Measurements from ENCODE around the gene CCDC3.

CCDC3 gene

DNA sequence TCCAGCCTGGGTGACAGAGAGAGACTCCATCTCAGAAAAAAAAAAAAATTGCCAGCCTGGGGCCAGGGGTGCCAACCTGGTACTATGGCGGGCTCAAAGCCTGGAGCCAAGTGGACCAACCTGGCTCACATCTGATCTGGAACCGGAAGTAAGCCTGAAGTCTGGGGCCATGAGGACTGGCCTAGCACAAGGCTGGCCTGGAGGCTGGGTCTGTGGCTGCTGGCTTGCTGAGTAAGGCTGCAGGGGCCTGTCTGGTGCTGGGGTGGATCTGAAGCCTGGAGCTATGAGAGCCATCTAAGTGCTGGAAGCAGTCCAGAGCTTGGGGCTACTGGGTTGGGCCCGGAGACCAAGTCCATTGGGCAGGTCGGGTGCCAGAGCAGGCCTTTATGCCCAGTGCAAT is 84.9 kb downstream of the CCDC3 start:
- no peak for DNase-seq (ENCODE audit: low read depth)
- in situ Hi-C loops (cut with HindIII; ENCODE audit: low sequenced_read_pairs) = no loop called here
- TF ChIP-seq CTCF (IDR thresholded peaks at IDR 0.05; ENCODE audit: low read depth, low read length, missing control alignments) = no peak

DNA sequence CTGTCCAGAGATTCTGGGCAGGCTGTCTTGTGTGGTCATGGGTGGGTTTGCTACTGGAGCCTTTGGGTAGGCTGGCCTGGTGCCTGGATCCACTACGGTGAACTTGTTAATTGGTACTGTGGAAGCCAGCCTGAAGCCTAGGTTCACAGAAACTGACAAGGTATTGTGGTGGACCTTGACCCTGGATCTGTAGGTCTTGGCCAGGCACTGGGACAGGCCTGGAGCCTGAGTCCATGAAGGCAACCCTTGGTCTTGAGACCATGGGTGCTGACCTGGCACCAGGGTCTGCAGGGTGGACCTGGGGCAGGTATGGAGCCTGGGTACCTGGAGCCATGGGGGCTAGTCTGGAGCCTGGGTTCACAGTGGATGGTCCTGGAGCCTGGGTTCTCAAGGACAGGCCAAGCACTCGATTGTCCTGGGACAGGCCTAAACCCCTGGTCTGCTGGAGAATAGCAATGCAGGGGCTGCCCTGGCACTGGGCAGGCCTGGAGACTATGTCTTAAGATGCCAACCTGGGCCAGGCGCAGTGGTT is 85.8 kb downstream of the CCDC3 start:
- H3K4me3 ChIP-seq (ENCODE audit: low read depth, low read length) = no peak overlapping the region
- no peak for DNase-seq (ENCODE audit: low read depth)
- no peak for TF ChIP-seq CTCF (IDR thresholded peaks at IDR 0.05; ENCODE audit: low read depth, low read length, missing control alignments)
- in situ Hi-C loops (cut with HindIII; ENCODE audit: low sequenced_read_pairs) = no loop called here

More for the DNA sequence above, 84.9 kb downstream of the CCDC3 start:
- no peak overlapping the region for H3K4me3 ChIP-seq (ENCODE audit: low read depth, low read length)

DNA sequence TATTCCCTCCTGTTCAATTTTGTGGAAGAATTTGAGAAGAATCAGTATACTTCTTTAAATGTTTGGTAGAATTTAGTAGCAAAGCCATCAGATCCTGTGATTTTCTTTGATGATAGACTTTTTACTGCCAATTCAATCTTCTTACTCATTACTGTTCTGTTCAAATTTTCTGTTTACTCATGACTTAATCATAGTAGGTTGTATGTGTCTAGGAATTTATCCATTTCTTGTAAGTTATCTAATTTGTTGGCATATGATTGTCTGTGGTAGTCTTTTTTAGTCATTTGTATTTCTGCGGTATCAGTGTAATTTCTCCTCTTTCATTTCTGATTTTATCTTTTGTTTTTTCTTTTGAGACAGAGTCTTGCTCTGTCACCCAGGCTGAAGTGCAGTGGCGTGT is 87.4 kb downstream of the CCDC3 start:
- no peak overlapping the region for H3K4me3 ChIP-seq (ENCODE audit: low read depth, low read length)
- no peak for DNase-seq (ENCODE audit: low read depth)
- TF ChIP-seq CTCF (IDR thresholded peaks at IDR 0.05; ENCODE audit: low read depth, low read length, missing control alignments) = no peak
- in situ Hi-C loops (cut with HindIII; ENCODE audit: low sequenced_read_pairs) = no loop called here

DNA sequence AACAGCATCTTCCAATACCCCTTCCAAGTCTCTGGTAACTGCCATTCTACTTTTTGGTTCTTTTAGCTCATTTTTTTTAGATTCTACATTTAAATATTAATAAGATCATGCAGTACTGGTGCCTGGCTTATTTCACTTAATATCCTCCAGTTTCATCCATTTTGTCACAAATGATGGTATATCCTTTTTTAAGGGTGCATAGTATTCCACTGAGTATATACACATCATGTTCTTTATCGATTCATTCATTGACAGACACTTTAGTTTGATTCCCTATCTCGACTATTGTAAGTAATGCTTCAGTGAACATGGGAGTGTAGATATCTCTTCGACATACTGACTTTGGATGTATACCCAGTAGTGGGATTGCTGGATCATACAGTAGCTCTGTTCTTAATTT is 89.7 kb downstream of the CCDC3 start:
- no peak for TF ChIP-seq CTCF (IDR thresholded peaks at IDR 0.05; ENCODE audit: low read depth, low read length, missing control alignments)
- in situ Hi-C loops (cut with HindIII; ENCODE audit: low sequenced_read_pairs) = no loop called here

GRCh38 chr10:12910835-12911234 is 90.7 kb downstream of the CCDC3 start:
- no peak overlapping the region for H3K4me3 ChIP-seq (ENCODE audit: low read depth, low read length)
- no peak for TF ChIP-seq CTCF (IDR thresholded peaks at IDR 0.05; ENCODE audit: low read depth, low read length, missing control alignments)
- no peak for DNase-seq (ENCODE audit: low read depth)
- in situ Hi-C loops (cut with HindIII; ENCODE audit: low sequenced_read_pairs) = no loop called here

More for the DNA sequence above, 89.7 kb downstream of the CCDC3 start:
- no peak for DNase-seq (ENCODE audit: low read depth)
- no peak overlapping the region for H3K4me3 ChIP-seq (ENCODE audit: low read depth, low read length)

DNA sequence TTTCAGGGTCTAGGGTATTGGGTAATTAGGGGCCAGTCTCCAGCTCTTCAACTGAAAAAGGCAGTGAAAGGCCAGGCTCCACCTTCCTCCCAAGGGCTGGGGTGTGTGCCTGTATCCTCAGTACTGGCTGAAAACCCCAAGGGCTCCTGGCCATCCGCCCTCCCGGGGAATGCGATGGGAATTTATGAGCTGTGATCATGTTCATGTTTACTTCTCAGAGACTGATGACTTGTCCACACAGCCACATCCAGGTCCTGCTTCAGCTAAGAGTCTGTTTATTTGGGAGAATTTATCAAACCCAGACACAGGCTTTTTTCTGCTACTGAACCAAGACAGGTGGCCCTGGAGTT is 91.7 kb downstream of the CCDC3 start:
- no peak for DNase-seq (ENCODE audit: low read depth)
- in situ Hi-C loops (cut with HindIII; ENCODE audit: low sequenced_read_pairs) = no loop called here
- H3K4me3 ChIP-seq (ENCODE audit: low read depth, low read length) = no peak overlapping the region
- no peak for TF ChIP-seq CTCF (IDR thresholded peaks at IDR 0.05; ENCODE audit: low read depth, low read length, missing control alignments)
